DMS53 (cell line): ENCODE measurements around the gene NIM1K.
"Not testable (repeated sequence)": the region's sequence is repeated elsewhere in the genome, so short reads cannot be mapped to it uniquely, and the experiment has no call there.

Experiments
- DNase-seq: peaks from one replicate; lab custom pipeline; 2025; lab: John Stamatoyannopoulos, UW

NIM1K gene

GRCh38 chr5:43281840-43282658 is 90.0 kb downstream of the NIM1K start:
- no peak for DNase-seq

GRCh38 chr5:43286623-43287022 is 94.6 kb downstream of the NIM1K start:
- no peak for DNase-seq

DNA sequence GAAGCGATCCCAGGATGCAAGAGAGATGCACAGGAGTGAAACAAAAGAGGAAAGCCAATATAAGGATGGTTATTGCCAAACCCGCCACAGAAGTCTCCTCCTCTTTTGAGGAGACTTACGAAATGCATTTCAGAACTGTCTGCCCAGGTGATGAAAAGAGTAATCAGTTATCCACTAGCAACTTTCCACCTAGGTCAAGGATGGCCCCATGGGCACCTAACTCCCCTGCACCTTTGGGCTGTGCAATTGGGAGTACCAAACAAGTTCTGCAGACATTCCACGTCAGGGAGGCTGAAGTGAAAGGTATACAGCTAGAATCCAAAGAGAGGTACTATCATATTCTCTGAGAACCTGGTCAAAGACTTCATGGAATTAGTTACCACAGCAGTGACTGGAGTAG is 95.5 kb downstream of the NIM1K start:
- no peak for DNase-seq

DNA sequence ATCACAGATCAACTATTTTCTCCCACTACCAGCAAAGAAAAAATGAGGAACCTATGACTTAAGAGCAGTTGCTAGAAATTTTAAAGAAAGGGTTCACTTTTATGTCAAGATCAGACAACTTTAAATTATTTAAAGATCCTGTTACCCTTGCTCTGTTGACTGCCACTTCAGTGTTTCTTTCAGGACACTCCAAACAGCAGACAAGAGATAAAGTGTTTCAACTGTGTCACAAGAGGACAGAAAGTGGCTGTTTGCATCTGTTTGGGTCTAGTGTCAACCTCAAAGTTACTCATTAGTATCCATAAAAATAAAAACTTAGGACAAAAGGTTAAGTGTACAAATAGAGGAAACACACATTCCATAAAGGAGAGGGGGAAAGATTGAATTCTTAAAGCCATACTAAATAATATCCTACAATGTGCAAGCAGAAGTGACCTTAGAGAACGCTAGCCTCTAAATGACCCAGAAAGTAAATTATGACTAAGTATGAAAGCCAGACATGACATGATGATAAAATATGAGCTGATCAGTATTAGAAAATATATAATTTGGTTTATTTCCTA is 96.3 kb downstream of the NIM1K start:
- DNase-seq = no peak

GRCh38 chr5:43290726-43291125 is 98.7 kb downstream of the NIM1K start:
- DNase-seq = no peak

GRCh38 chr5:43294226-43294625 is 102.2 kb downstream of the NIM1K start:
- no peak for DNase-seq

DNA sequence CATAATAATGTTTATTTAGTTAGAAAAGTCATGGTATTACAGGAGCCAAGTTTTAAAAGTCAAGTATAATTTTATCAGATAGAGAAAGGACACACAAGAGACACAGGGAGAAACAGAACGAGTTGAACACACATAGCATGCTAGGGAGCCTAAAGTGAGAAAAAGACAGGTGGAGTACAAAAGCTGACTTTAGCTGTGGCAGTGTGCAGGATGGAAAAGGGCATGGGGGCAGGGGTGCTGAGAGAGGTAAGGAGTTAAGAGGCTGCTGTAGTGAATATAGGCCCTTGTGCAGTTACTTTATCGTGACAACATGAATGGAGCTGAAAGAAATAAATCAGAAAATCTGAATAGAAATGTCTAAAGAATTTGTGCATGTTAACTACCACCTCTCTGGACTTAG is 103.2 kb downstream of the NIM1K start:
- no peak for DNase-seq

DNA sequence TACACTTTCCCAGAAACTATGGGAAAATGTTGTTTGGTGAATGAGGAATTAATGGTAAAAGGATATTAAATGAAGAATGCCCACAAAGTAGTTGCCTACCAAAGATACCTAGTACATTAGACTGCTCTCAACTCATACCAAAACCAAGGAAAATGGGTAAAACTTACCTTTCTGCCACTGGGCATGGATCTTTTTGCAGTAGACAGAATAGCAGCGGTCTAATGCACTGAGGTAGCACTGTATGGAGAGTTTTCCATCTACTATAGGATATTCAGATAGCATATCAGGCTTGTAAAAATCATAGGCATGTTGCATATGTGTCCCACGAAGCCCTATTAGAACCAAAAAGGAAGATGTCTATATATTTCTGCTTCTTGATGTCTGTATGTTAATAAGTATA is 104.8 kb downstream of the NIM1K start:
- DNase-seq = no peak

- no peak for DNase-seq
Observed at GRCh38 chr5:43298443-43298842, 106.4 kb downstream of the NIM1K start.

GRCh38 chr5:43300112-43300511 is 108.1 kb downstream of the NIM1K start:
- no peak for DNase-seq

DNA sequence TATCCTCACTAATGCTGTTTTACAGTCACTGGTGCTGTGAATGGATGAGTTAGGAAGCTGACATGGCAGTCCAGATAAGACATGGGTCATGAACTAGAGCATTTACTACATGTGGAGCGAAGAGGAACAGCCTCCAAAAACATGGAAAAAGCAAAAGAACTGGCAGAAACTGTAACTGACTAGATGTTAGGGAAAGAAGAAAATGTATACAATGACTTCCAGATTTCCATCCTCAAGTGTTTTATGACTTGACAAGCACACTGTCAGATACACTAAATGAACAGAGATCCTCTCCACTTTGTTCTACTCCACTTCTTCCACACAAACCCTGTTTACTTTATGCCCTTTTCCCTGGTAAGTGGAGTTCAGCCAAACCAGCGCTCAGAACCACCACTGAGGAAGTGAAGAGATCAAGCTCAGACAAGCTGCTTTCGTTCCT is 109.6 kb downstream of the NIM1K start:
- peak; percentile 60 for DNase-seq

DNA sequence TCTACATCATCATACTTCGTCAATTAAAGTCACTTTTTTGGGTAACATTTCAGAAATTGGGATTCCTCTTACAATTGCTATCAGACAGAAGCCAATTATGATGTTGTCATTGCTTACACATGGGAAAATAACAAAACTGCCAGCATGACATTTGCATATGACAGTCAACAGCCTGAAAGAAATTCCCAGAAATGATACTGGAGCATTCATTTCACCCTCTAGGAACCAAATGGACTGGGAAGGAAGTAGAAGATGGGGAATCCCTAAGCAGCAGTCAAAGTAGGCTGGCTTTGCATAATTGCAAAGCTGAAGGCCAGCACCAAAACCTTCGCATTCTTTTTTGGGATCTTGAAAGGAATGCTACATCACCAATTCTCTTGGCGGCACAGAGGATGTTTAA is 110.5 kb downstream of the NIM1K start:
- no peak for DNase-seq

DNA sequence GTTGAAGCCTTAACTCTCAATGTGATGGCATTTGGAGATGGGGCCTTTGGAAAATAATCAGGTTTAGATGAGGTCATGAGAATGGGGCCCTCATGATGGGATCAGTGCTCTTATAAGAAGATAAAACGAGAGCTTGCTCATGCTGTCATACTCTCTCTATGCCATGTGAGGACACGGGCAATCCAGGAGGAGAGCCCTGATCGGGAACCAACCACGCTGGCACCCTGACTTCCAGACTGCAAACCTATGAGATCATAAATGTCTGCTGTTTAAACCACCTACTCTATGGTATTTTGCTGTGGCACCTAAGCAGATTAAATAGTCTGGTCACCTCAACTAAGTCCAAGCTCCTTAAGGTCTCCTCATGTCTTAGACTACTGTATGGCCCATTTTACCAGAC is 111.2 kb downstream of the NIM1K start:
- no peak for DNase-seq

DNA sequence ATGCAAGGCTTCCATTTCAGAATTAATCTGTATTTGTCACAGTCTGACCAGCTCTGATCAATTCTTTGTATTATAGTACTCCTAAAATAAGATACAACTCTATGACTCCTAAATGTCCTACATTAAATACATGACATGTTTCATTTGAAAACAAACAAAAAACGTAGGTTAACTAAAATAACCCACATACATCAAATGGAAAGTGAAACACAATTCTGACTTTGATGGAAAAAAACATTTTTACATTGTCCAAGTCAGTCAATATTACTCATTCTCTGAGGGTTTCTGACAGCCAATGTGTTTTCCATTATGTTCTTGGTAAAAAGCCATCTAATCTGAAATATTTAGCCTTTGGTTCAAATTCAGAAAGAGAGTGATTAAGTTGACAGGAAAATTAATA is 112.5 kb downstream of the NIM1K start:
- DNase-seq = no peak

DNA sequence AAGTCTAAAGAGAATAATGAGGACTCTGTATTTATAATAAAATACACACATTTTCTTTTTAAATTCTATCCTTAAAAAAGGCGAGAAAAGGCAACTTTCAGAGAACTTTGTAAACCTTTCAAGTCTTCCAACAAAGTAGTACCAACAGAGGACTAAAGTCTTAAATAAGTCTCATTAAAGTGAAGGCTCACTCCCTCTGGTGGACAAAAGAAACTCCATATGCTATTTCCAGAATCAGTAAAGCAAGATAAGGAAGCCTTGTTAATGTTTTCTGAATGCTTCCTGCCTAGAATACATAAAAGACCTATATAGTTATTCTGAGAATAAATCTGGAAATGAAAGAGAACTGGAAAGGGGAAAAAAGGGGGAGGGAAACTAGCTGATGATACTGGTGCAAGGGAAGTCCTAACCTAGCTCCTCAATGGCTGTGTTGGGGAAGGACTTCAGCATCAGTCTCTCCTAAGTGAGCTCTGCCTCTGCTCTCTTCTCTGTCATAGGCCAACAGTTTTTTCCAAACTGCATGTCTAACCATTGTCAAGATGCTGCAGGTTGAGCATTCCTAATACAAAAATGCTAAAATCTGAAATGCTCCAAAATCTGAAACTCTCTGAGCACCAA is 114.0 kb downstream of the NIM1K start:
- DNase-seq = peak; percentile 70

DNA sequence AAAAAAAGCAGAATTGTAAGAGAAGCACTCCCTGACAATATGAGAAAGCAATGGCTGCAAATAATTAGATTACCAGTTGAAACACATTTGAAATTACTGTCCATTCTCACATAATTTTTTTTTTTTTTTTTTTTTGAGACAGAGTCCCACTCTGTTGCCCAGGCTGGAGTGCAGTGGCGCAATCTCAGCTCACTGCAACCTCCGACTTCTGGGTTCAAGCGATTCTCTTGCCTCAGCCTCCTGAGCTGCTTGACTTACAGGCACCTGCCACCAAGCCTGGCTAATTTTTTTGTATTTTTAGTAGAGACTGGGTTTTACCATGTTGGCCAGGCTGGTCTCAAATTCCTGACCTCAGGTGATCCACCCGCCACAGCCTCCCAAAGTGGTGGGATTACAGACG is 114.9 kb downstream of the NIM1K start:
- not testable (repeated sequence) for DNase-seq

GRCh38 chr5:43309122-43309521 is 117.1 kb downstream of the NIM1K start:
- no peak for DNase-seq

DNA sequence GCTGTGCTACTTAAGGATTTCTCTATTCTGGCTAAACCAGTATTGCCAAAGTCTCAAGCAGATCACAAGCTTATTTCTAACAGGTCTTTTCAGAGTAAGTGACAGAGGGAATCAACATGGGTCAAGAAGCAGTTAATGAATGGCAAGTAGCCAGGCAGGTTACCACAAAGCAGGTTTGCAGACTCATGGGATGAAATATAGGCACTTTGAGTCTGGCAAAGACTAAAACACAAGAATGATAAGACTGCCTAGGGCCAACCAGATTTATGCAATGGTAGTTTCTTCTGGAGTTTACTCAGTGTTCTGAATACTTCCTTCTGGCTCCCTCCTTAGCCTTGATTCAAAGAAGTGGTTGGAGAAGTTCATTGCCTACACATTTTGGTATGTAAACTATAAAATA is 117.6 kb downstream of the NIM1K start:
- no peak for DNase-seq

GRCh38 chr5:43312076-43312661 is 120.1 kb downstream of the NIM1K start:
- no peak for DNase-seq

DNA sequence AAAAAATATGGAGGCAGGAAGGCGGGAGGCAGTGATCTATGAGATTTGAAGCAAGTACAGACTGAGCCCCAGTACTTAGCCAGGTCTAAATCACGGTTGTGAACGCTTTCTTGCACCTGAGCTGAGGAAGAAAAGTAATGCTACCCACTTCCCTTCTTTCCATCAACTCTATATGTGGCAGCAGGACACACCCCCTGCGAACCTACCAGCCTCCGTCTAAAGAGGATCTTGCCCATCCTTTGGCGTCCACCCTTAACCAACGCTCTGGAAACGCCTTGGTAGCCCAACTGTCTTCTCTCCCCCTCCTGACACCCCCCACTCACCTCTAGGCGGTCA is 120.6 kb downstream of the NIM1K start:
- no peak for DNase-seq

DNA sequence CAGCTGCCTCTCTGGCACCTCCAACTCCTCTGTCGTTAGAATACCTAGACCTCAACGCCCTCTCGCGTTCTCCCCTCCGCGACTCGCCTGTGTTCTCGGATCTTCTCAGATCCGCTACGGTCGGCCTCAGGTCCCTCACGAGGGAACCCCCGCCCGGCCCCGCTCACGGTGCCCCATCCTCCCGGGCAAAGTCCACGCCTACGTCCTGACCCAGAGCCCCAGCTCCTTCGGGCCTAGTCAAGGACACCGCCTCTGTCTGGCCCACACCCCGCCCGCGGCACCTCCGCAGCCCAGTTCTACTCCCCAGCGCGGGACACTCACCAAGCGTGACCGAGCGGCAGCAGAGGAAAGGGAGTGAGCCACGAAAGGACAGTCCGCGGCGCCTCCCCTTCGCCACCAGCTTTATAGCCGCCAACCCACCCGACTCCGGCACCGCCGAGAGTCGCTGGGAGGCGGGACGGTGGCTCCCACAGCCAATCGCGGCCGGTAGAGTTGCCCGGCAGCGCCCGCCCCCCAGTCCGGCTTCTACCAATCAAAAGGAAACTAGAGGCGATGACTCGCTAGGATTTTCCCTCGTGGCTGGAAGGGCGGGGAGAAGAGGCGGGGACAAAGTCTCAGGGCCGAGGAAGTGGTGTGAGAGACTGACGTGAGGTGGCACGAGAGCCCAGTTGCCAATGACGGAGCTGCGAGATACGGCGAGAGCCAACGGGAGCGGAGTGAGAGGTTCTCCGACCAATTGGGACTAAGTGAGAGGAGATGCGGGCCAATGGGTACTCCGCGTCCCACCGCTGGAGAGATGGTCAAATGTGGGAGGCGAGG is 121.2 kb downstream of the NIM1K start, which contains the start of gene HMGCS1:
Gene HMGCS1 (minus strand): TSS at position 378 of the 819 bp plus-strand sequence. CDS start 14,447 bp downstream, outside the sequence.
- DNase-seq = peak; percentile 99

- peak; percentile 59 for DNase-seq
Observed at GRCh38 chr5:43313854-43314457, 121.9 kb downstream of the NIM1K start.
